Measurements from ENCODE around the gene CCNDBP1. TPM values are rescaled to one million over a fixed set of nuclear protein-coding genes. Genes with fewer than 3 reads are reported as not detected.

CCNDBP1 gene
- total RNA-seq, 1 experiment from 2014 or later: 39.8 TPM

DNA sequence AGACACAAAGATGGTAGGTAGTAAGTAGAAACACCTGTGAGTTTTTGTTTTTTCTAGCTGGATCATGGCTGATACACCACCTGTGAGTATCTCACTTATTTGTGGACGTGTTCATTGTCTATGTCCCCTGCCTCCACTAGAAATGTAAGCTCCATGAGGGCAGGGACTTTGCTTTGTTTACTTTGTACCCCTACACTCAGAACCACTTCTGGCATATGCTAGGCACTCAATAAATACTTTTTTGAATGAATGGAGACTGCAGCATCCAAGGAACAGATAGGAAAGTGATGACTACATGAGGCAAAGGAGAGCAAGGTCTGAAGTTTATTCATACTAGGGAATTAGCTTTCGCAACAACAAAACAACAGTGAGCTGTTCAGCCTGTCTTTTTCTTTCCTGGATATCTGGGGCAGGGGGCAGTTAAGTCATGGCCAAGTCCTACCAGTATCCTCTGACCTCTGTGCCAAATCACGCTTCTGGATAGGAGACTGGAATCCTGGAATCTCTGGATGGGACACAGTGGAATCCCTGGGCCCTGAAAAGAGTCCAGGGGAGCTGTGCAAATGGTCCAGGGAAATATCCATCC lies 47.2 kb downstream of the CCNDBP1 start:
- RAD21 ChIA-PET (ENCODE audit: low non-redundant PET in 1 of 2, low total read pairs in 2 of 2, uncharacterized antibody in 2 of 2, unreplicated experiment in 2 of 2): no interaction called here
- no TSS peak for BruUV-seq (replicated peaks)

More for the DNA sequence above, 47.2 kb downstream of the CCNDBP1 start:
- H3K9me2 ChIP-seq (ENCODE audit: insufficient read depth): no peaks in the 10 kb centered on the region
- H3K4me3 ChIP-seq (replicated peaks in 1 of 2; ENCODE audit: low read depth in 1 of 2, low read length in 2 of 2): no peak overlapping the region
- intact Hi-C loops (cut with micrococcal nuclease): no loop called here
- DNase-seq (ENCODE audit: low read depth, low spot score): no peak
- no peaks in the 10 kb centered on the region for H3K36me3 ChIP-seq (ENCODE audit: control insufficient read depth in 1 of 2, insufficient read depth in 2 of 2, low read length in 2 of 2)
- H3K9me3 ChIP-seq (ENCODE audit: control insufficient read depth in 1 of 2, insufficient read depth in 1 of 2, low read depth in 1 of 2, low read length in 2 of 2): no peaks in the 10 kb centered on the region
- no peak overlapping the region for H3K27ac ChIP-seq (ENCODE audit: low read depth, low read length)
- H3K9ac ChIP-seq (ENCODE audit: low read length): no peak overlapping the region
- TF ChIP-seq RAD21 (IDR thresholded peaks at IDR 0.05; ENCODE audit: low read depth) (no peak), ZBTB33 (IDR thresholded peaks at IDR 0.05; ENCODE audit: extremely low read depth, insufficient replicate concordance, low read length) (no peak), SRF (IDR thresholded peaks at IDR 0.05; ENCODE audit: low read depth) (no peak), POLR2A (IDR thresholded peaks at IDR 0.05; ENCODE audit: borderline replicate concordance, extremely low read depth, insufficient read depth, insufficient read length) (no peak), ZFX (IDR thresholded peaks at IDR 0.05) (no peak), TCF7L2 (IDR thresholded peaks at IDR 0.05; ENCODE audit: borderline replicate concordance, extremely low read depth, insufficient read depth, insufficient read length) (no peak), CEBPB (IDR thresholded peaks at IDR 0.05; ENCODE audit: low read depth) (no peak), YY1 (IDR thresholded peaks at IDR 0.05; ENCODE audit: extremely low read depth, insufficient replicate concordance, low read depth, low read length) (no peak), CBX3 (IDR thresholded peaks at IDR 0.05; ENCODE audit: low read depth) (no peak)
- H3K4me1 ChIP-seq (ENCODE audit: control insufficient read depth in 1 of 2, insufficient read depth in 2 of 2, low read length in 2 of 2): no peaks in the 10 kb centered on the region
- no peaks in the 10 kb centered on the region for H3K27me3 ChIP-seq (ENCODE audit: insufficient read depth, low read length)
- no peak overlapping the region for H3K4me2 ChIP-seq (ENCODE audit: low read length)
- no peak for ATAC-seq
- POLR2A ChIA-PET: no interaction called here
- no peaks in the 10 kb centered on the region for H3K79me2 ChIP-seq (ENCODE audit: insufficient read depth, low read length)
- CTCF ChIA-PET: no interaction called here
- no peak overlapping the region for H2AFZ ChIP-seq (ENCODE audit: low read depth, low read length, poor library complexity, severe bottlenecking)
- H4K20me1 ChIP-seq (ENCODE audit: insufficient read depth): no peaks in the 10 kb centered on the region
